HG02885 (cell line): ENCODE data around the gene PPP5C.

Experiments used
- ATAC-seq: cut with Tn5 transposase; IDR thresholded peaks from one replicate; pipeline ENCODE4 v1.9.1; 2021; ENCODE audit warnings: mild to moderate bottlenecking; ENCODE audit not compliant: unreplicated experiment, poor library complexity

Gene PPP5C

DNA sequence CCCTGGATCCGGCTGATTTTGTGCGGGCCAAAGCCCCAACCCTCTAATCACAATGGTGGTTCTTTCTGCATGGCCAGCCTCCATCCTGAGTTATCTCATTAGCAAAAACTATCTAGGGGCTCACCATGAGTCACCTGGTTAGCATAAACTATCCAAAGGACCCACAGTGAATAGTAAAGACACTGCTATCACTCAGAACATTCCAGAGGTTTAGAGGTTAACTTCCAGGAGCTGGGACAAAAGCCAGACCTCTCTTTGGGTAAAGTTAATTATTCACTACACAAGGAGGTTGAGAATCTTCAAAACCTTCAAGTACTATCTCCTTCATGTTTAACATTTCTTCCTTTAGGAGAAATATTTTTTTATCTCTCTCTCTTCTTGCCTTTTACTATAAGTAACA lies 18.8 kb upstream of the PPP5C start:
- no peak for ATAC-seq

GRCh38 chr19:46330319-46330918 lies 16.5 kb upstream of the PPP5C start:
- no peak for ATAC-seq

DNA sequence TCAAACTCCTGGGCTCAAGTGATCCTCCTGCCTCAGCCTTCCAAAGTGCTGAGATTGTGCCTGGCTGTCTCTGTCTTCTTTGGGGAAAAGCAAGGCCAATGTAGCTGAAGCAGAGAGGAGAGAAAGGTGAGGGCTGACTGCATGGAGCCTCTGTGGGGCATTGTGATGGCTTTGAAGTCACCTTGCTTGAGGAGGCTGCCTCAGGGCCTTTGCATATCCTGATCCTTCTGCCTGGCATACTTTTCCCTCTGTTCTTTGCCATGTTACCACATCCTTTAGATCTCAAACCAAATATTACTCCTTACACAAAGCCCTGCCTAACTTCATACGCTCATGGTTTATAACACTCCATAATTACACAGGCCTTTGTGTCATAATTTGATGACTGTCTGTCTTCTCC lies 9.4 kb upstream of the PPP5C start:
- no peak for ATAC-seq

- no peak for ATAC-seq
Measured at GRCh38 chr19:46339446-46339845, 7.4 kb upstream of the PPP5C start.

DNA sequence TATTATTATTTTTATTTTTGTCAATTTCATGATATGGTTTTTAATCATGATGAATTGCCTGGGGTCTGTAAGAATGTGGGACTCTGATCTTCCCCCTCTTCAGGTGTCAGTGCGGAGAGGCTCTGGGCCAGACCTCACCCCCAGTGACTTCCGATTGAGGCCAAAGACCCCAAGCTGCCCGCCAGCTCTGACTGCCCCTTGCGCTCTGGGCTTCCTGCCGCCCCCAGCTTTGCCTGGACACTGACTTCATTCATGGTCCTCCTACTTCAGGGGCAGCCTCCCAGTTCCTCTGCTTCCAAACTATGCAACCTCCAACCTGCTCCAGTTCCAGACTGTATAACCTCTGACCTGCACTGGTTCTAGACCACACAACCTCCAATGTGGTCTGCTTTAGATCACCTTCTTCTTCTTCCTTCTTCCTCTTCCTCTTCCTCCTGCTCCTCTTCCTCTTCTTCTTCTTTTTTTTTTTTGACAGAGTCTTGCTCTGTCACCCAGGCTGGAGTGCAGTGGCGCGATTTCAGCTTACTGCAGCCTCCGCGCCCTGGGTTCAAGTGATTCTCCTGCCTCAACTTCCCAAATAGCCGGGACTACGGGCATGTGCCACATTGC lies 6.7 kb upstream of the PPP5C start:
- no peak for ATAC-seq

DNA sequence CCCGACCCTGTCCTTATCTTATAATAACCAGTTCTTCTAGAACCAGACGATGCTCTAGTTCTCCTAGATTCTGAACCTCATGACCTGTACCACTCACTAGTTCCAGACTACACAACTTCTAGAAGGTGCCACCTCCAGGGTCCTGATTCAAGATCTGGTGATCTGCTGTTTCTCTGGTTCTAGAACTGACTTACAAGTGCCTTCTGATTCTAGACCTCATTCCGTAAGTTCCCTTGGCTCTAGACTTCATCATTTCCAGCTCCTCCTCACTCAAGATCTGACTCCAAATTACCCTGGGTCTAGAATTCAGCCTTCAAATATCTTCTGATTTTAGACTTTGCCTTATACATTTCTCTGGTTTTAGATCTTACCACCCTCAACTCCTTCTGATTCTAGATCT lies 5.0 kb upstream of the PPP5C start:
- no peak for ATAC-seq

DNA sequence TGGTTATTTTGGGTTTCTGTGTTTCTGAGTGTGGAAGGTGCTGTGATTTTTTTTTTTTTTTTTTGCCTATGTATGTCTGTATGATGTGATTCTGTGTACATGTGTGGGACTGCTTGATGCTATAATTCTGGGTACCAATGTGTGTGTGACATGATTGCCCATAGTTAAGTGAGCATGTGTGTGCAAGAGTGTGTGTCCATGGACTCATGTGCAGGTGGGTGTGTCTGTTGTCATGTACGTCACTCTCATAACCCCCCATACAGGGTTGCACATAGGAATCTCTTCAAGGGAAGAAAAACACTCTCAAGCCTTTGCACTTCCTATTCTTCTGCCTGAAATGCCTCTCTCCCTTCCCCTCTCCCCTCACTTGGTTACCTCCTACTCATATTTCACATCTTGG lies 2.5 kb upstream of the PPP5C start:
- no peak for ATAC-seq

GRCh38 chr19:46345157-46345556 lies 1.7 kb upstream of the PPP5C start:
- no peak for ATAC-seq

DNA sequence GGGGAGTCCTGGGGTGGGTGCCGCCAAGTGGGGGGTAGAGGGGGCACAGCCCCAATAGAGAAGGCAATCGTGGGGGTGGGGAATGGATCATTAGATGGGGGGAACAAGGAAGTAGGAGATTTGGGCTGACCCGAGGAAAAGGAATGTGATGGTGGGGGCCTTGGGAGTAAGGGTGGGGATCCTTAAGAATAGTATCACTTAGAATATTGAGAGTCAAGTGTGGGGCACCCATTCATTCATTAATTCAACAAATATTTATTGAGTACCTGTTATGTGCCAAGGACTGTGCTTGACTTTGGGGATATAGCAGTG lies 641 bp downstream of the PPP5C start:
- ATAC-seq = no peak

DNA sequence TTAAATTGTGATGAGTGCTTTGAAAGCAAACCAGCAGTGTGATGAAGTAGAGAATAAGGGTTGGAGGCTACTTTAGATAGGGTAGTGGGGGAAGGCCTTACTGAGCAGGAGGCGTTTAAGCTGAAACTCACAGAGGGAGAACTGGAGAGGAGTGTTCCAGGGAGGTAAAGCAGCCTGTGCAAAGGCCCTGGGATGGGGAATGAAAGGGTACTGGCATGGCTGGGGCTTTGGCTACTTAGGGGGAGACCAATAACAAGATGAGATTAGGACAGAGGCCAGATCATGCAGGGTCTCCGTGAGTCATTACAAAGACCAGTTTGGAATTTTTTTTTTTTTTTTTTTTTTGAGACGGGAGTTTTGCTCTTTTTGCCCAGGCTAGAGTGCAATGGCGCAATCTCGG lies 1.1 kb downstream of the PPP5C start:
- no peak for ATAC-seq

DNA sequence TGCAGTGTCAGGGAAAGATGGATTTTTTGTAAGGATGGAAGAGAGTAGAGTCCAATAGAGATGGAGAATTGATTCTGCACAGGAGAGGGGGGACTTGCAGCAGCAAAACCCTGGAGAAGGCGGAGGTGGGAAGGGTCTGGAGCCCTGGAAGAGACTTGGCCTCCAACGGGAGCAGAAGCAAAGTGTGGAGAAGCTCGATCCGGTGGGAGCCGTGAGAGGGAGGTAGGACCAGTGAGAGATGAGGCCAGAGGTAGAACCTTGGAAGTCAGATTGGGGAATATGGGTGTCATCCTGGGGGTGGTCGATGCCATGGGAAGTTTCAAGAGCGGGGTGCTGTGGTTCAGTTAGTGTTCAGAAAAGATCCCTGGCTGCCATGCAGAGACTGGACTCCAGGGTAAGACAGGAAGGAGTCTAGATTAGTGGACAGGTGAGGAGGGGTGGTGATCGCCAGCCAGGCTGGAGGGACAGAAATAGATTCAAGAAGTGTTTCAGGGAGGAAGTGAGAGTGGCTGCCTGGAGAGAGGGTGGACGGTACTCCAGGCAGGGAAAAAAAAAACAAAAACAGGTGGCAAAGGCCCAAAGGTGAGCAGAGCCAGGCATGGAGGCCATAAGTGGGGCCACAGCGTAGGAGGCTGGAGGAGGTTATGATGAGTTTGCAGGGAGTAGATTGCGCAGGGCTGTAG lies 2.6 kb downstream of the PPP5C start:
- ATAC-seq = no peak

DNA sequence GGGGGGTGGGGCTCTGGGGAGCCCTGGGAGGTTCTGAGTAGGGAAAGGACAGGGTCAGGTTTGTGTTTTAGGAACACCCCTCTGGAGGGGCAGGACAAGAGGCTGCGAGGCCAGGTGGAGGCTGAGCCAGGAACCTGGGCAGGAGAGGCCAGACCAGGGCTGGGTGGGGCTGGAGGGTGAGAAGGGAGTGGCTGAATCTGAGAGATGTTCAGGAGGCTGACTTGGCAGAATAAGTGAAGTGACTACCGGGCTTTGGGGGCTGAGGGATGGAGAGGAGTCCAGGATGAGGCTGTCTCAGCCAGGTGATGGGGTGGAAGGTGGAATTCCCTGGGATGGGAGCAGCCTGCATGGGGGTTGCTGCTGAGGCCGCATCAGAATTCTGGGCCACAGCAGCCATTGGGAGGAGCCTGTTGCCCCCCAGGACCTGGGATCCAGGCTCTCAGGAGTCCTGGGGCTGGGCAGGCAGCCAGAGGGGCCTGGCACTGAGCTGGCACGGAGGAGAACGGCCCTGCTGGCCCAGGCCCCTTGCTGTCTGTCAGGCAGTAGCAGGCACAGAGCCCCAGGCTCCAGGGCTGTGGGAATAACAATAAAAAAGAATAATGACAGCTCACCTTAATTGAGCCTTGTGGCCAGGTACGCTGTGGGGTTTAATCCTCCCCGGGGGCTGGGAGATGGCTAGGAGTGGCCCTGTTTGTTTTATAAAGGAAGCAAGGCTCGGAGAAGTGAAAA lies 3.3 kb downstream of the PPP5C start:
- ATAC-seq = no peak

- no peak for ATAC-seq
Measured at GRCh38 chr19:46350758-46351159, 3.9 kb downstream of the PPP5C start.

DNA sequence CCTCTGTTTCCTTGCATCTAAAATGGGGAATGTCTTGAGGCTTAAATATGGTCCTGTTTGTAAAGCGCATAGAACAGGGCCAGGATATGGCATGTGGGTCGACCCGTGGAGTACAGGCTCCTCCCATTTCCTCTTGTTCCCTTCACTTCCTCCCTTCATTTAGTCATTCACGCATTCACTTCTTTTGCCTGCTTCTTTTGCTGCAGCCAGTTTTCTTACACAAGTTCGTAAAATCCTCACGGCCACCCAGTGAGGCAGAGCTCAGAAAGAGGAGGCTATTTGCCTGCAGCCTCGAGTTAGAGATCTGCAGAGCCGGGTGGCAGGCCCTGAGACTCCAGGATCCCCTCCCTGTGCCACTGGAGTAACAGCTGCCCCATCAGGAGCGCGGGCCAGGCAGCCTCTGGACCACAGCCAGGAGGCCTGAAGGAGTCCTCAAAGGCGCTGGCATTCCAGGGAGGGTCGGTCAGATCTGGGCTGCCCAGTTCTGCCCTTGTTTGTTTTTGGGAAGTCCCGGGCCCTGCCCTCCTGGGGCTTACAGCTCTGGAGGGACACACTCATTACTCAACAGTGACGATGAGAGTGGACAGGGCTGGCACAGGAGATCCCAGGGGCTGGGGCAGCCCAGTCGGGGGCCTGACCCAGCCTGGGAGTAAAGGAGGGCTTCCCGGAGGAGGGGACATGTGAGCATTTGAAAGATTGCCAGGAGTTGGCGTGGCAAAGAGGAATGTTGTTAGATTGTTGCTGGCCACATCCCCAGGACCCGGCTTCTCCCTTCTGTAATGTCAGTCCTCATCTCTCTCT lies 4.6 kb downstream of the PPP5C start:
- ATAC-seq = no peak

DNA sequence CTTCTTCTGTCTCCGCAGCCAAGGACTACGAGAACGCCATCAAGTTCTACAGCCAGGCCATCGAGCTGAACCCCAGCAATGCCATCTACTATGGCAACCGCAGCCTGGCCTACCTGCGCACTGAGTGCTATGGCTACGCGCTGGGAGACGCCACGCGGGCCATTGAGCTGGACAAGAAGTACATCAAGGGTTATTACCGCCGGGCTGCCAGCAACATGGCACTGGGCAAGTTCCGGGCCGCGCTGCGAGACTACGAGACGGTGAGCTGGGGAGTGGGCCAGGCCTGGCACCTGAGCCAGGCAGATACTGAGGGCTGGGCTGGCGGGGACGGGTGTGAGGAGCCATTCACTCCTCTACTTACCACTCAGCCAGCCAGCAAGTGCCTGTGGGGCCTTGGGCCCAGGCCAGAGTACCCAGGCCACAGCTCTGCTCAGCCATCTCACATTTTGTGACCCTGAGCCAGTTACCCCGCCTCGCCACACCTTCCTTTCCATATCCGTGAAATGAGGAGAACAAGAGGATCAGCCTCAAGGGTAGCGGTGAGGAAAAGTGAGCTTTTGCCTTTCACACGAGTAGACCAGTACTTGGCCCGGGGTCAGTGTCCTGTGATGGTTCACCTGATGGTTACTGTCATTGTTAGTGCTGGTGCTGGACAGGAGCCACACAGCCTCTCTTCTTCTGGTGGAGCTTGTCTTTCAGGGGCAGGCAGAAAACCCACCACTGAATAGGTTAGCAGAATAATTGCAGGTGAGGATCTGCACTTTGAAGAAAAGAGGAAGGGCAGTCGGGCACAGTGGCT lies 7.0 kb downstream of the PPP5C start:
- ATAC-seq = no peak

DNA sequence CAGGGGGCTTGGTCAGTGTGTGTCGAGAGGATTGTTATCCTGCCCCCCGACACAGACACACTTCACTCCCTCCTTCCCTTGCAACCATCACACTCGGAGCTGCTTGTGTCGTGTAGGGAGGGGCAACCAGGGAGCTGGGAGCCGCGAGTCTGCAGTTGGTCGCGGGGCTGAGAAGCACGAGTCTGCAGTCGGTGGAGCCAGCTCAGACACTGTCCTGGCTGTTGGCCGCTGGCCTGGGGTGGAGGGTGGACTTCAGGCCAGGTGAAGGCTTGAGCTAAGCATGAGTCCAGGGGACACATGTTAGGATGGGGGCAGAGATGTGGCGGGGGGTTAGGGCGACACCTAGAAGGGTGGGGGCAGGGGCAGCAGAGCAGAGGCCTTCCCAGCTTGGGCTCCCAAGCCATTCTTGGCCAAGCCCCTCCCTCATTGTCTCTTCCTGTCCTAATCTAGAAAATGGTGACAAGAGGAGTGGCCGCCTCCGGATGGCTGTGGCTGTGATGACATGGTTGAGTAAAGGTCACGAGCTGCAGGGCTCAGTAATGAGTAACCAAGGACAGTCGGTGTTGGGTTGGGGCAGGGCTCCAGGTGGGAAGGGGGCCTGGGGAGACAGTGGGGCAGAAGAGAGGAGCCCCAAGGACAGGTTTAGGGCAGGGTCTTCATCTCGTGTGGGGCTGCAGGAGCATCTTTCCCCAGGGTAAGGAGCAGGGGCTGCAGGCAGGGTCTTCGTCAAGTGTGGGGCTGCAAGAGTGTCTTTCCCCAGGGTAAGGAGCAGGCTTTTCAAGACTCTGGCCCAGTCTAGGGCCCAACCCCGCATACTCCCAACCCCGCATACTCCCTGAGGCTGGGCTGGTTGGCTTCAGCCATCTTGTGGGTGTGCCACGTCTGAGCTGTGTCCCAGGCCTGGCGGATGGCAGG lies 8.6 kb downstream of the PPP5C start:
- no peak for ATAC-seq

GRCh38 chr19:46356149-46357055 lies 9.5 kb downstream of the PPP5C start:
- no peak for ATAC-seq
